GM12878 (cell line): ENCODE measurements around the gene CDH10. TPM values are rescaled to one million over a fixed set of nuclear protein-coding genes. Genes with fewer than 3 reads are reported as not detected.

ENCODE experiments used
- ATAC-seq: fragments of 200-7000 bp; cut with Tn5 transposase; 3 replicates; pipeline ENCODE4 v1.9.1; 2020; ENCODE audit warnings: mild to moderate bottlenecking, moderate library complexity
- BruUV-seq: library from RNA; stranded (reverse); fragments of 400-500 nt; replicated peaks from 2 replicates; lab custom pipeline; 2021; lab: Mats Ljungman, UMichigan
- CTCF ChIA-PET: fragments of 300-600 bp; sonication (Branson Sonifier 250); formaldehyde crosslinking; extraction: SDS; loops from one replicate; lab custom pipeline; 2021; ENCODE audit warnings: inconsistent platforms; lab: Yijun Ruan, JAX
- POLR2A ChIA-PET: fragments of 350-600 bp; formaldehyde crosslinking; extraction: SDS; loops from one replicate; lab custom pipeline; 2021; ENCODE audit warnings: inconsistent platforms; lab: Charles Lee
- RAD21 ChIA-PET: fragments of 300-600 bp; sonication (Branson Sonifier 250); formaldehyde crosslinking; loops from one replicate; lab custom pipeline; 2023; ENCODE audit warnings: antibody characterized with exemption; ENCODE audit not compliant: unreplicated experiment; lab: Charles Lee
- SMC1A ChIA-PET: fragments of 300-600 bp; sonication (Branson Sonifier 250); formaldehyde crosslinking; loops from one replicate; lab custom pipeline; 2023; ENCODE audit not compliant: unreplicated experiment, uncharacterized antibody; lab: Charles Lee
- DNase-seq: peaks from one replicate; pipeline ENCODE4 v3.0.0-alpha.2; 2011; ENCODE audit warnings: low read depth, low spot score
- FAIRE-seq: peaks from 3 replicates; lab custom pipeline; 2011; peaks lifted over from hg19 to GRCh38; lab: Jason Lieb, UNC
- H2AFZ ChIP-seq: 2 replicates; pipeline ENCODE4 v1.6.0; 2011; ENCODE audit warnings: low read depth, low read length, control low read depth; ENCODE audit not compliant: control insufficient read depth
- H3K27ac ChIP-seq: 2 replicates; pipeline ENCODE4 v1.5.1; 2011; ENCODE audit warnings: control low read depth; ENCODE audit not compliant: control insufficient read depth, insufficient read depth
- H3K27me3 ChIP-seq, 2 experiments: replicated peaks in 1 of 2; 2 replicates each; pipeline versions ENCODE4 v1.6.0 to v1.6.1; 2011; ENCODE audit warnings: low read length in 1 of 2; ENCODE audit not compliant: control insufficient read depth in 2 of 2, insufficient read depth in 2 of 2
- H3K36me3 ChIP-seq, 2 experiments: 2 replicates each; pipeline ENCODE4 v1.5.1; 2011; ENCODE audit warnings: low read length in 1 of 2; ENCODE audit not compliant: control insufficient read depth in 2 of 2, insufficient read depth in 2 of 2
- H3K4me1 ChIP-seq: 2 replicates; pipeline ENCODE4 v1.6.1; 2011; ENCODE audit warnings: mild to moderate bottlenecking, low read length, moderate library complexity, mixed read lengths; ENCODE audit not compliant: control insufficient read depth, insufficient read depth
- H3K4me2 ChIP-seq: 2 replicates; pipeline ENCODE4 v1.6.0; 2011; ENCODE audit warnings: control low read depth; ENCODE audit not compliant: control insufficient read depth, insufficient read depth
- H3K4me3 ChIP-seq: fragments of 200-600 bp; sonication (generic); 2 replicates; pipeline ENCODE4 v1.5.1; 2016
- H3K79me2 ChIP-seq: 2 replicates; pipeline ENCODE4 v1.6.0; 2011; ENCODE audit warnings: low read length; ENCODE audit not compliant: control insufficient read depth, insufficient read depth
- H3K9ac ChIP-seq: 2 replicates; pipeline ENCODE4 v1.8.0; 2011; ENCODE audit warnings: low read length, control low read depth, mixed read lengths; ENCODE audit not compliant: control insufficient read depth, insufficient read depth
- H3K9me3 ChIP-seq: replicated peaks from 3 replicates; pipeline ENCODE4 v1.5.1; 2011; ENCODE audit warnings: mild to moderate bottlenecking, low read length; ENCODE audit not compliant: control insufficient read depth, insufficient read depth
- H4K20me1 ChIP-seq: 2 replicates; pipeline ENCODE4 v1.6.0; 2011; ENCODE audit not compliant: control insufficient read depth, insufficient read depth
- CREM ChIP-seq: IDR thresholded peaks from 2 replicates; pipeline ENCODE4 v1.6.1; 2014; ENCODE audit warnings: antibody characterized with exemption, low read depth
- DPF2 ChIP-seq: fragments of 450-650 bp; IDR thresholded peaks from 2 replicates; pipeline ENCODE4 v1.6.1; 2017; ENCODE audit warnings: mild to moderate bottlenecking
- FOXK2 ChIP-seq: fragments of 450-650 bp; IDR thresholded peaks from 2 replicates; pipeline ENCODE4 v1.6.1; 2017; ENCODE audit warnings: mild to moderate bottlenecking, moderate library complexity
- NFXL1 ChIP-seq: fragments of 450-650 bp; IDR thresholded peaks from 2 replicates; pipeline ENCODE4 v1.6.1; 2017; ENCODE audit warnings: antibody characterized with exemption, mild to moderate bottlenecking, borderline replicate concordance
- NRF1 ChIP-seq: conservative IDR thresholded peaks from 2 replicates; pipeline ENCODE4 v1.6.1; 2011; ENCODE audit warnings: mild to moderate bottlenecking, low read depth, low read length, improper control_type of control experiment
- POLR2AphosphoS2 ChIP-seq: IDR thresholded peaks from 2 replicates; pipeline ENCODE4 v1.6.1; 2011; ENCODE audit warnings: low read depth, mild to moderate bottlenecking, low read length, improper control_type of control experiment, moderate library complexity
- POLR2AphosphoS5 ChIP-seq: IDR thresholded peaks from 2 replicates; pipeline ENCODE4 v1.6.1; 2011; ENCODE audit warnings: mild to moderate bottlenecking, low read length, inconsistent platforms
- RELA ChIP-seq: fragments of 450-650 bp; IDR thresholded peaks from 2 replicates; pipeline ENCODE4 v1.8.0; 2014; ENCODE audit warnings: borderline replicate concordance; ENCODE audit not compliant: partially characterized antibody
- SREBF1 ChIP-seq: IDR thresholded peaks from 2 replicates; pipeline ENCODE4 v1.6.1; 2012; ENCODE audit warnings: mild to moderate bottlenecking, low read length
- SUPT20H ChIP-seq: IDR thresholded peaks from 2 replicates; pipeline ENCODE4 v1.6.1; 2011; ENCODE audit warnings: low read depth, mild to moderate bottlenecking, low read length, moderate library complexity, borderline replicate concordance; ENCODE audit not compliant: control insufficient read depth
- TCF3 ChIP-seq: IDR thresholded peaks from 2 replicates; pipeline ENCODE4 v1.6.1; 2012; ENCODE audit warnings: low read depth, mild to moderate bottlenecking, low read length, borderline replicate concordance; ENCODE audit not compliant: insufficient read depth
- TCF7 ChIP-seq: IDR thresholded peaks from 2 replicates; pipeline ENCODE4 v1.6.1; 2014; ENCODE audit warnings: antibody characterized with exemption, borderline replicate concordance
- YBX1 ChIP-seq: fragments of 450-650 bp; IDR thresholded peaks from 2 replicates; pipeline ENCODE4 v1.6.1; 2016; ENCODE audit warnings: antibody characterized with exemption
- ZNF24 ChIP-seq: fragments of 450-650 bp; IDR thresholded peaks from 2 replicates; pipeline ENCODE4 v1.6.1; 2017; ENCODE audit warnings: antibody characterized with exemption, mild to moderate bottlenecking
- ZZZ3 ChIP-seq: IDR thresholded peaks from 2 replicates; pipeline ENCODE4 v1.6.1; 2011; ENCODE audit warnings: low read depth; ENCODE audit not compliant: control insufficient read depth, insufficient read length
- in situ Hi-C: fragments of 300-500 bp; cut with MboI; formaldehyde crosslinking; loops from 9 replicates; pipeline ENCODE4 v1.14.3; 2018; ENCODE audit warnings: mixed read lengths
- intact Hi-C: fragments of 100-400 bp; cut with micrococcal nuclease; formaldehyde crosslinking; loops from one replicate; pipeline ENCODE4 v1.14.2; 2022; ENCODE audit not compliant: unreplicated experiment
- polyA plus RNA-seq, 11 experiments: library from polyadenylated mRNA; depleted of rRNA in 4 of 11; unstranded in 6 of 11; stranded (reverse) in 5 of 11; fragments of >200 nt; fragmentation: Nextera tagmentation in 4 of 11; fragmentation: Illumina TruSeq in 1 of 11; extraction: Ambion mirVana in 4 of 11; extraction: Trizol in 1 of 11; gene quantifications; 1 replicate in 1 of 11; 2 replicates in 10 of 11; pipeline versions ENCODE4 v1.2.1 to v1.2.3, GENCODE V29; 2011 to 2016; ENCODE audit warnings: inconsistent platforms in 2 of 11, missing spikeins in 2 of 11, low read depth in 1 of 11
- total RNA-seq, 4 experiments: library from RNA; depleted of rRNA in 3 of 4; stranded (reverse); fragments of >200 nt in 3 of 4; fragmentation: Illumina TruSeq in 1 of 4; extraction: Trizol in 1 of 4; gene quantifications; 2 replicates each; pipeline versions ENCODE4 v1.2.1 to v1.2.3, GENCODE V29; 2013 to 2021
- TF ChIP-seq, protein P1 (sequence below), 3 experiments: IDR thresholded peaks in 2 of 3; conservative IDR thresholded peaks in 1 of 3; 2 replicates each; pipeline ENCODE4 v1.5.1; 2011; ENCODE audit warnings: low read depth in 3 of 3, low read length in 3 of 3, mild to moderate bottlenecking in 3 of 3, control low read depth in 2 of 3, moderate library complexity in 2 of 3, inconsistent platforms in 1 of 3, mixed read lengths in 1 of 3; ENCODE audit not compliant: control insufficient read depth in 2 of 3, insufficient read depth in 1 of 3; ENCODE audit errors: extremely low read depth in 1 of 3
- TF ChIP-seq, protein P2 (sequence below): IDR thresholded peaks from 2 replicates; pipeline ENCODE4 v1.6.1; 2012; ENCODE audit warnings: improper control_type of control experiment, low read depth, low read length; ENCODE audit not compliant: insufficient replicate concordance

CDH10 gene
- total and polyA plus RNA-seq, 10 of the 15 experiments (the other 5 are each of a cell fraction or from before 2014, with no cell fraction given): 0.04 to 0.05 TPM; not detected in 8

DNA sequence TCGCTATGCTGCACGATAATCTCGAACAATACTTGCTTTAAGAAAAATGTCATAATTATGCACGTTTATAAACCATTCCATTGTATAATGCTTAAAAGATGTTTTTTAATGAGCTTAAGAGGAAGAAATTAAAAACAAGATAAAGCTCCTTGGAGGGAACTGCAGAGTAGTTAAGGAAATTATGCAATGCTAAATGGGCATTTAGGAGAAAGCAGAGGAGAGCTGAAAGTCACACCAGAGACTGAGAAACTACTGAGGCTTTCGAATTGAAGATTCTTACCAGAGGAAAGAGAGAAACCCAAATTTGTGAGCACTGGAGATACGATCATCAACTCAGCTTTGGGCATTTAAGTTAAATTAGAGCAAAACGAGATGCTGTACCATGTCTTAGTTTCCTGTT lies 119.4 kb downstream of the CDH10 start (continued):
- TF ChIP-seq DPF2 (no peak), RELA (no peak), FOXK2 (no peak), NRF1 (no peak), TCF3 (no peak), POLR2AphosphoS2 (no peak), ZNF24 (no peak), SREBF1 (no peak), POLR2AphosphoS5 (no peak), SUPT20H (no peak), NFXL1 (no peak)

DNA sequence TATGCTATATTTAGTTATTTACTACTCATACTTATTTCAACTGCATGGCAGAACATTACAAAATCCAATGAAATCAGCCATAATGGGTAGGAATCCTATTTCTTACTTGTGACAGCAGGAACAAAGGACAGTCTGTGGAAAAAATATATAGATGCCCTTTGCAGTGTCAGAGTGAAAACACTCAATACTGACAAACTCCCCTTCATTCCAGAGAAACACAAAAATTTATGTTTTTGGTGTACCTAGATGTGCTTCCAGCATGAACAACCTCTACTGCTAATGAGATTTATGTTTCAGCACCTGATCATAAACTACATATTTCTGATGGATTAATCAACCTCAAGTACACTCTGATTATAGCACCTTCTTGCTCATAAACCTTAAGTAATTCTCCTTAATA lies 132.4 kb downstream of the CDH10 start:
- Histone ChIP-seq H3K4me1 (no peaks in the 10 kb centered on the region), H3K9me3 (no peaks in the 10 kb centered on the region), H3K27me3 (no peaks in the 10 kb centered on the region), H3K9ac (no peak overlapping the region), H3K36me3 (no peaks in the 10 kb centered on the region), H3K4me2 (no peak overlapping the region), H2AFZ (no peak overlapping the region)
- FAIRE-seq (no peak), ATAC-seq (no peak)
- POLR2A ChIA-PET: no interaction called here
- RAD21 ChIA-PET: no interaction called here
- in situ Hi-C loops: no loop called here
- CTCF ChIA-PET: no interaction called here
- SMC1A ChIA-PET: no interaction called here
- intact Hi-C loops: no loop called here
- TF ChIP-seq TCF7: no peak
- no peak for TF ChIP-seq CREM
- TF ChIP-seq ZZZ3: no peak
- no peak for TF ChIP-seq YBX1
- TF ChIP-seq, protein P1, sequence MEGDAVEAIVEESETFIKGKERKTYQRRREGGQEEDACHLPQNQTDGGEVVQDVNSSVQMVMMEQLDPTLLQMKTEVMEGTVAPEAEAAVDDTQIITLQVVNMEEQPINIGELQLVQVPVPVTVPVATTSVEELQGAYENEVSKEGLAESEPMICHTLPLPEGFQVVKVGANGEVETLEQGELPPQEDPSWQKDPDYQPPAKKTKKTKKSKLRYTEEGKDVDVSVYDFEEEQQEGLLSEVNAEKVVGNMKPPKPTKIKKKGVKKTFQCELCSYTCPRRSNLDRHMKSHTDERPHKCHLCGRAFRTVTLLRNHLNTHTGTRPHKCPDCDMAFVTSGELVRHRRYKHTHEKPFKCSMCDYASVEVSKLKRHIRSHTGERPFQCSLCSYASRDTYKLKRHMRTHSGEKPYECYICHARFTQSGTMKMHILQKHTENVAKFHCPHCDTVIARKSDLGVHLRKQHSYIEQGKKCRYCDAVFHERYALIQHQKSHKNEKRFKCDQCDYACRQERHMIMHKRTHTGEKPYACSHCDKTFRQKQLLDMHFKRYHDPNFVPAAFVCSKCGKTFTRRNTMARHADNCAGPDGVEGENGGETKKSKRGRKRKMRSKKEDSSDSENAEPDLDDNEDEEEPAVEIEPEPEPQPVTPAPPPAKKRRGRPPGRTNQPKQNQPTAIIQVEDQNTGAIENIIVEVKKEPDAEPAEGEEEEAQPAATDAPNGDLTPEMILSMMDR (IDR thresholded peaks at IDR 0.05 in 2 of 3, conservative IDR thresholded peaks at IDR 0.05 in 1 of 3; ENCODE audit: control insufficient read depth in 2 of 3, extremely low read depth in 1 of 3, insufficient read depth in 1 of 3, low read depth in 3 of 3, low read length in 3 of 3): no peak
- TF ChIP-seq, protein P2, sequence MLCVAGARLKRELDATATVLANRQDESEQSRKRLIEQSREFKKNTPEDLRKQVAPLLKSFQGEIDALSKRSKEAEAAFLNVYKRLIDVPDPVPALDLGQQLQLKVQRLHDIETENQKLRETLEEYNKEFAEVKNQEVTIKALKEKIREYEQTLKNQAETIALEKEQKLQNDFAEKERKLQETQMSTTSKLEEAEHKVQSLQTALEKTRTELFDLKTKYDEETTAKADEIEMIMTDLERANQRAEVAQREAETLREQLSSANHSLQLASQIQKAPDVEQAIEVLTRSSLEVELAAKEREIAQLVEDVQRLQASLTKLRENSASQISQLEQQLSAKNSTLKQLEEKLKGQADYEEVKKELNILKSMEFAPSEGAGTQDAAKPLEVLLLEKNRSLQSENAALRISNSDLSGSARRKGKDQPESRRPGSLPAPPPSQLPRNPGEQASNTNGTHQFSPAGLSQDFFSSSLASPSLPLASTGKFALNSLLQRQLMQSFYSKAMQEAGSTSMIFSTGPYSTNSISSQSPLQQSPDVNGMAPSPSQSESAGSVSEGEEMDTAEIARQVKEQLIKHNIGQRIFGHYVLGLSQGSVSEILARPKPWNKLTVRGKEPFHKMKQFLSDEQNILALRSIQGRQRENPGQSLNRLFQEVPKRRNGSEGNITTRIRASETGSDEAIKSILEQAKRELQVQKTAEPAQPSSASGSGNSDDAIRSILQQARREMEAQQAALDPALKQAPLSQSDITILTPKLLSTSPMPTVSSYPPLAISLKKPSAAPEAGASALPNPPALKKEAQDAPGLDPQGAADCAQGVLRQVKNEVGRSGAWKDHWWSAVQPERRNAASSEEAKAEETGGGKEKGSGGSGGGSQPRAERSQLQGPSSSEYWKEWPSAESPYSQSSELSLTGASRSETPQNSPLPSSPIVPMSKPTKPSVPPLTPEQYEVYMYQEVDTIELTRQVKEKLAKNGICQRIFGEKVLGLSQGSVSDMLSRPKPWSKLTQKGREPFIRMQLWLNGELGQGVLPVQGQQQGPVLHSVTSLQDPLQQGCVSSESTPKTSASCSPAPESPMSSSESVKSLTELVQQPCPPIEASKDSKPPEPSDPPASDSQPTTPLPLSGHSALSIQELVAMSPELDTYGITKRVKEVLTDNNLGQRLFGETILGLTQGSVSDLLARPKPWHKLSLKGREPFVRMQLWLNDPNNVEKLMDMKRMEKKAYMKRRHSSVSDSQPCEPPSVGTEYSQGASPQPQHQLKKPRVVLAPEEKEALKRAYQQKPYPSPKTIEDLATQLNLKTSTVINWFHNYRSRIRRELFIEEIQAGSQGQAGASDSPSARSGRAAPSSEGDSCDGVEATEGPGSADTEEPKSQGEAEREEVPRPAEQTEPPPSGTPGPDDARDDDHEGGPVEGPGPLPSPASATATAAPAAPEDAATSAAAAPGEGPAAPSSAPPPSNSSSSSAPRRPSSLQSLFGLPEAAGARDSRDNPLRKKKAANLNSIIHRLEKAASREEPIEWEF: no peak
- no peak for TF ChIP-seq DPF2
- TF ChIP-seq, all 136 proteins: peak for 0
- no peaks in the 10 kb centered on the region for H3K79me2 ChIP-seq
- no peak overlapping the region for H3K27ac ChIP-seq
- no peak overlapping the region for H3K4me3 ChIP-seq
- no peaks in the 10 kb centered on the region for H4K20me1 ChIP-seq
- no peak for DNase-seq
- BruUV-seq: no TSS peak
